ENCODE measurements around the gene LGALS3.

DNA sequence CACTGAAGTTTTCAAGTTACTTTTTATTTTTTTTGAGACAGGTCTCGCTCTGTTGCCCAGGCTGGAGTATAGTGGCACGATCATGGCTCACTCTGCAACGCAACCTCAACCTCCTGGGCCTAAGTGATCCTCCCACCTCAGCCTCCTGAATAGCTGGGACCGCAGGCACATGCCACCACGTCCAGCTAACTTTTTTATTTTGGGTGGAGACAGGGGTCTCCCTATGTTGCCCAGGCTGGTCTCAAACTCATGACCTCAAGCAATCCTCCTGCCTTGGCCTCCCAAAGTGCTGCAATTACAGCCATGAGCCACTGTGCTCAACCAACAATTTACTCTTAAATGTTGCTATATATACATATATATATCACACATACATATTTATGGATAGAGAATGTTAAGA lies 27.4 kb upstream of the LGALS3 start:
- no peak for TF ChIP-seq LEF1 (IDR thresholded peaks at IDR 0.05; ENCODE audit: borderline replicate concordance)
- TF ChIP-seq SP1 (IDR thresholded peaks at IDR 0.05) = no peak
- no peak for TF ChIP-seq ELF4 (IDR thresholded peaks at IDR 0.05)
- no peak for TF ChIP-seq HDGF (IDR thresholded peaks at IDR 0.05; ENCODE audit: borderline replicate concordance)
- TF ChIP-seq FOXM1 (IDR thresholded peaks at IDR 0.05; ENCODE audit: borderline replicate concordance) = no peak
- TF ChIP-seq FOXA1 (IDR thresholded peaks at IDR 0.05) = no peak
- TF ChIP-seq ARNT (IDR thresholded peaks at IDR 0.05) = no peak
- no peak for TF ChIP-seq CTBP1 (IDR thresholded peaks at IDR 0.05; ENCODE audit: borderline replicate concordance)
- TF ChIP-seq FOXK2 (IDR thresholded peaks at IDR 0.05) = no peak
- no peak for TF ChIP-seq BHLHE40 (IDR thresholded peaks at IDR 0.05; ENCODE audit: borderline replicate concordance)
